B cell (primary cell): ENCODE data around the gene PPP1R9A. TPM values are rescaled to one million over a fixed set of nuclear protein-coding genes. Genes with fewer than 3 reads are reported as not detected.

Source experiments
- ATAC-seq: fragments of 200-7000 bp; cut with Tn5 transposase; one replicate; pipeline ENCODE4 v1.10.0; 2021; ENCODE audit warnings: low read depth, mild to moderate bottlenecking, moderate number of reproducible peaks, moderate library complexity
- CTCF ChIA-PET: fragments of 350-600 bp; sonication (Branson Sonifier 250); formaldehyde crosslinking; loops from one replicate; lab custom pipeline; 2021; ENCODE audit warnings: antibody characterized with exemption, inconsistent platforms; lab: Charles Lee
- POLR2A ChIA-PET: fragments of 350-600 bp; sonication (Branson Sonifier 250); formaldehyde crosslinking; loops from one replicate; lab custom pipeline; 2021; ENCODE audit warnings: antibody characterized with exemption; lab: Charles Lee
- DNase-seq: peaks from one replicate; pipeline ENCODE4 v3.0.0; 2013
- H2AFZ ChIP-seq: 2 replicates; pipeline ENCODE4 v1.6.1; 2012; ENCODE audit warnings: mild to moderate bottlenecking, low read depth, low read length; ENCODE audit not compliant: insufficient read depth, poor library complexity, severe bottlenecking
- H3K27ac ChIP-seq, 2 donors: 1 replicate in 1 of 2; 2 replicates in 1 of 2; pipeline ENCODE4 v1.5.1; 2012 to 2013; ENCODE audit warnings: low read length in 2 of 2, mild to moderate bottlenecking in 2 of 2, moderate library complexity in 1 of 2
- H3K27me3 ChIP-seq, 4 experiments: fragments of 200-600 bp in 1 of 4; sonication (generic) in 1 of 4; replicated peaks in 1 of 4; 1 replicate in 2 of 4; 2 replicates in 2 of 4; pipeline versions ENCODE4 v1.6.1 to v1.7.0; 2013 to 2016; ENCODE audit warnings: low read length in 3 of 4, mild to moderate bottlenecking in 2 of 4, mixed read lengths in 1 of 4, moderate library complexity in 1 of 4; ENCODE audit not compliant: insufficient read depth in 4 of 4, control insufficient read depth in 3 of 4; ENCODE audit errors: control extremely low read depth in 1 of 4
- H3K36me3 ChIP-seq, 2 experiments: replicated peaks in 1 of 2; 1 replicate in 1 of 2; 2 replicates in 1 of 2; pipeline versions ENCODE4 v1.6.1 to v1.7.1; 2013; ENCODE audit warnings: low read length in 1 of 2; ENCODE audit not compliant: insufficient read depth in 2 of 2, control insufficient read depth in 1 of 2; ENCODE audit errors: control extremely low read depth in 1 of 2, extremely low read depth in 1 of 2
- H3K4me1 ChIP-seq, 2 donors: fragments of 200-600 bp in 1 of 2; sonication (generic) in 1 of 2; 1 replicate in 1 of 2; 2 replicates in 1 of 2; pipeline versions ENCODE4 v1.5.1 to v1.6.1; 2013 to 2017; ENCODE audit warnings: low read length in 2 of 2; ENCODE audit not compliant: control insufficient read depth in 2 of 2, insufficient read depth in 2 of 2
- H3K4me2 ChIP-seq: replicated peaks from 2 replicates; pipeline ENCODE3; 2012; ENCODE audit warnings: mild to moderate bottlenecking, low read depth, low read length; ENCODE audit not compliant: poor library complexity, severe bottlenecking
- H3K4me3 ChIP-seq, 5 experiments: fragments of 200-600 bp in 1 of 5; sonication (generic) in 1 of 5; 1 replicate in 3 of 5; 2 replicates in 2 of 5; pipeline versions ENCODE4 v1.5.1 to v1.7.0; 2011 to 2016; ENCODE audit warnings: low read length in 4 of 5, mild to moderate bottlenecking in 4 of 5, low read depth in 2 of 5, control low read depth in 1 of 5, moderate library complexity in 1 of 5; ENCODE audit not compliant: insufficient read depth in 1 of 5; ENCODE audit errors: control extremely low read depth in 1 of 5, extremely low read depth in 1 of 5
- H3K79me2 ChIP-seq: fragments of 200-600 bp; sonication (generic); one replicate; pipeline ENCODE4 v1.6.0; 2016; ENCODE audit warnings: low read length; ENCODE audit not compliant: control insufficient read depth, insufficient read depth
- H3K9ac ChIP-seq: fragments of 200-600 bp; sonication (generic); 2 replicates; pipeline ENCODE4 v1.6.1; 2017; ENCODE audit warnings: mild to moderate bottlenecking, low read length, moderate library complexity
- H3K9me3 ChIP-seq, 3 donors: one replicate each; pipeline versions ENCODE4 v1.6.1 to v1.7.1; 2013; ENCODE audit warnings: low read length in 2 of 3; ENCODE audit not compliant: control insufficient read depth in 2 of 3, insufficient read depth in 1 of 3; ENCODE audit errors: control extremely low read depth in 1 of 3
- H4K20me1 ChIP-seq: 2 replicates; pipeline ENCODE4 v1.6.0; 2012; ENCODE audit warnings: mild to moderate bottlenecking, low read length; ENCODE audit not compliant: insufficient read depth, control insufficient read depth, poor library complexity, severe bottlenecking
- H3K27ac Mint-ChIP-seq: one replicate; pipeline ENCODE4 v1.8.0; 2021; ENCODE audit warnings: mixed read lengths
- H3K27me3 Mint-ChIP-seq: one replicate; pipeline ENCODE4 v1.8.0; 2021; ENCODE audit warnings: mixed read lengths
- H3K4me1 Mint-ChIP-seq: one replicate; pipeline ENCODE4 v1.8.0; 2021; ENCODE audit warnings: mixed read lengths
- H3K4me3 Mint-ChIP-seq: one replicate; pipeline ENCODE4 v1.8.0; 2021; ENCODE audit warnings: mixed read lengths
- H3K9me3 Mint-ChIP-seq: one replicate; pipeline ENCODE4 v1.8.0; 2022; ENCODE audit warnings: mixed read lengths; ENCODE audit not compliant: insufficient read depth
- EZH2 ChIP-seq: IDR thresholded peaks from 2 replicates; pipeline ENCODE4 v1.6.1; 2012; ENCODE audit warnings: borderline replicate concordance, low read depth, mild to moderate bottlenecking, moderate library complexity, low read length; ENCODE audit not compliant: insufficient read depth, poor library complexity, severe bottlenecking
- WGBS: methylation state at CpG from one replicate; pipeline ENCODE4 v1.1.5; 2013; ENCODE audit warnings: missing lambda C conversion rate; ENCODE audit not compliant: insufficient coverage; 5-methylcytosine and 5-hydroxymethylcytosine counted together
- intact Hi-C: fragments of 100-400 bp; cut with micrococcal nuclease; formaldehyde crosslinking; loops from one replicate; pipeline ENCODE4 v1.10.0; 2022
- polyA plus RNA-seq: library from polyadenylated mRNA; depleted of rRNA; stranded (reverse); fragments of >200 nt; gene quantifications from 2 replicates; pipeline ENCODE4 v1.2.3, GENCODE V29; 2012
- total RNA-seq, 2 donors: library from RNA; stranded (reverse); fragments of 120-200 nt in 1 of 2; gene quantifications; 1 replicate in 1 of 2; 2 replicates in 1 of 2; pipeline versions ENCODE4 v1.2.3 to v1.2.4, GENCODE V29; 2013 to 2022
- TF ChIP-seq, protein P1 (sequence below): fragments of 200-600 bp; IDR thresholded peaks from one replicate; pipeline ENCODE4 v1.8.0; 2022; ENCODE audit warnings: antibody characterized with exemption, mild to moderate bottlenecking

The PPP1R9A gene
- total and polyA plus RNA-seq, 2 donors (not counting 1 experiment from before 2014, with no cell fraction given), result 1.1 to 4.8 TPM

DNA sequence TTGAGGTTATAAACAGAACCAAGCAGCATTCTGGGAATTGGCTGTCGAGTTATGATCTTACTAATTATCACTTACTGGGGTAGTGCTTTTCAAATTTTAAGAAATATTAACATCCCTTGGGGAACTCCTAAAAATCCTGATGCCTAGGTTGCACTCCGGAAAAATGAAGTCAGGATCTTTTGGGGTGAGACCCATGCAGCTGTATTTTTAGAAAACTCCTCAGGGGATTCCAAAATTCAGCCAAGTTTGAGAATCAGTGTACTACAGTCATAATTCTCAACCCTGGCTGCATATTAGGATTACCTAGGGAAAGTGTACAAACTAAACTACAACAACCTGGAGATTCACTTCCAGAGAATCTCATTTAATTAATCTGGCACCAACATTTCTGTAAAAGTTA lies 17.2 kb upstream of the PPP1R9A start:
- TF ChIP-seq EZH2, result no peak
- TF ChIP-seq, protein P1, sequence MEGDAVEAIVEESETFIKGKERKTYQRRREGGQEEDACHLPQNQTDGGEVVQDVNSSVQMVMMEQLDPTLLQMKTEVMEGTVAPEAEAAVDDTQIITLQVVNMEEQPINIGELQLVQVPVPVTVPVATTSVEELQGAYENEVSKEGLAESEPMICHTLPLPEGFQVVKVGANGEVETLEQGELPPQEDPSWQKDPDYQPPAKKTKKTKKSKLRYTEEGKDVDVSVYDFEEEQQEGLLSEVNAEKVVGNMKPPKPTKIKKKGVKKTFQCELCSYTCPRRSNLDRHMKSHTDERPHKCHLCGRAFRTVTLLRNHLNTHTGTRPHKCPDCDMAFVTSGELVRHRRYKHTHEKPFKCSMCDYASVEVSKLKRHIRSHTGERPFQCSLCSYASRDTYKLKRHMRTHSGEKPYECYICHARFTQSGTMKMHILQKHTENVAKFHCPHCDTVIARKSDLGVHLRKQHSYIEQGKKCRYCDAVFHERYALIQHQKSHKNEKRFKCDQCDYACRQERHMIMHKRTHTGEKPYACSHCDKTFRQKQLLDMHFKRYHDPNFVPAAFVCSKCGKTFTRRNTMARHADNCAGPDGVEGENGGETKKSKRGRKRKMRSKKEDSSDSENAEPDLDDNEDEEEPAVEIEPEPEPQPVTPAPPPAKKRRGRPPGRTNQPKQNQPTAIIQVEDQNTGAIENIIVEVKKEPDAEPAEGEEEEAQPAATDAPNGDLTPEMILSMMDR, result no peak
- Histone ChIP-seq H3K4me1 (no peaks in the 10 kb centered on the region), H3K4me3 (no peak overlapping the region), H3K9ac (no peak overlapping the region), H3K4me2 (no peak overlapping the region), H3K9me3 (peaks cover 0 to 3% (median 0%) of the 10 kb centered on the region in 3 donors), H3K27ac (no peak overlapping the region), H3K27me3 (no peaks in the 10 kb centered on the region), H4K20me1 (no peaks in the 10 kb centered on the region), H2AFZ (no peak overlapping the region), H3K36me3 (no peaks in the 10 kb centered on the region), H3K79me2 (no peaks in the 10 kb centered on the region)
- ChIA-PET CTCF (no interaction called here), POLR2A (no interaction called here)
- H3K27me3 Mint-ChIP-seq, result peaks cover 8% of the 10 kb centered on the region
- H3K4me1 Mint-ChIP-seq, result no peaks in the 10 kb centered on the region
- H3K9me3 Mint-ChIP-seq, result no peaks in the 10 kb centered on the region
- H3K27ac Mint-ChIP-seq, result no peak overlapping the region
- no peak for ATAC-seq
- H3K4me3 Mint-ChIP-seq, result no peak overlapping the region
- intact Hi-C loops, result no loop called here
- no CpG with 5 or more reads among the region's 2 CpGs for WGBS
- no peak for DNase-seq

DNA sequence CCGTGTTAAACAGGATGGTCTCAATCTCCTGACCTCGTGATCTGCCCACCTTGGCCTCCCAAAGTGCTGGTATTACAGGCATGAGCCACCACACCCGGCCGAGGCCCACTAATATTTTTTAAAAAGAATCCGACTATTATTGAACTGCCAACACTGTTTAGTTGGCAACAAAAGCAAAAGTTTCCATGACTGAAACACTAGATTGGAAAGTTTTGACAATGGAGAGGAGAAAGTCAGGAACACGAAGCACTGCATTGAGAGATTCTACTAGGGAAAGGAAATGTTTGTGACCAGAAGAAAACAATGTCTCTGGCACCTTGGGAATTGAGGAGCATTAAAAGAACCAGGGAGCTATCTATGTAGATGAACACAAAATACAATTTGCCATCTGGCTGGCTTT lies 13.7 kb upstream of the PPP1R9A start:
- H3K4me3 ChIP-seq, result no peak overlapping the region
- H3K4me1 ChIP-seq, result no peaks in the 10 kb centered on the region
- Mint-ChIP-seq H3K4me3 (no peak overlapping the region), H3K27ac (no peak overlapping the region), H3K9me3 (no peaks in the 10 kb centered on the region), H3K4me1 (no peaks in the 10 kb centered on the region), H3K27me3 (peaks cover 3% of the 10 kb centered on the region)
- H2AFZ ChIP-seq, result no peak overlapping the region
- no peak overlapping the region for H3K4me2 ChIP-seq
- ChIA-PET POLR2A (no interaction called here), CTCF (no interaction called here)
- H3K27me3 ChIP-seq, result no peaks in the 10 kb centered on the region
- ATAC-seq (no peak), DNase-seq (no peak)
- H4K20me1 ChIP-seq, result no peaks in the 10 kb centered on the region
- H3K9ac ChIP-seq, result no peak overlapping the region
- intact Hi-C loops, result no loop called here
- WGBS, result 94% methylated on average over 3 of the region's 6 CpGs
- H3K9me3 ChIP-seq, result no peaks in the 10 kb centered on the region
- no peak for TF ChIP-seq EZH2
- TF ChIP-seq, protein P1, result no peak
- no peaks in the 10 kb centered on the region for H3K36me3 ChIP-seq
- H3K79me2 ChIP-seq, result no peaks in the 10 kb centered on the region
- no peak overlapping the region for H3K27ac ChIP-seq
